ENCODE measurements around the gene CNTNAP2.

DNA sequence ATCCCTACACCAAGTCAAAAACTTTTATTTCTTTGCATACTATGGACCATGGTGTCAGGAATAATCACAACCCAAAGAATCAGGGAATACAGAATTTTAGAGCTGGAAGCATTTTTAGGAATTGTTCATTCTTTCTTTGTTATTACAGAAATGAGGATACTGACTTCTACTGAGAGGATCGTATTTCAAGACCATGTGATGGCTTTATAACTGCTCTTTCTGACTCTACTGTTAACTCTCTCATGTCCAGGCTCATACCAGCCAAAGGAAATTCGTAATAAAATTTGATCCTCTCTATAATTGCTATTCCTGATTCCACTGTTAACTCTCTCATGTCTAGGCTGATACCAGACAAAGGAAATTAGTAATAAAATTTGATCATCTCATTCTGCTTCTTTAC lies 1423.1 kb downstream of the CNTNAP2 start:
- TF ChIP-seq, protein P1, sequence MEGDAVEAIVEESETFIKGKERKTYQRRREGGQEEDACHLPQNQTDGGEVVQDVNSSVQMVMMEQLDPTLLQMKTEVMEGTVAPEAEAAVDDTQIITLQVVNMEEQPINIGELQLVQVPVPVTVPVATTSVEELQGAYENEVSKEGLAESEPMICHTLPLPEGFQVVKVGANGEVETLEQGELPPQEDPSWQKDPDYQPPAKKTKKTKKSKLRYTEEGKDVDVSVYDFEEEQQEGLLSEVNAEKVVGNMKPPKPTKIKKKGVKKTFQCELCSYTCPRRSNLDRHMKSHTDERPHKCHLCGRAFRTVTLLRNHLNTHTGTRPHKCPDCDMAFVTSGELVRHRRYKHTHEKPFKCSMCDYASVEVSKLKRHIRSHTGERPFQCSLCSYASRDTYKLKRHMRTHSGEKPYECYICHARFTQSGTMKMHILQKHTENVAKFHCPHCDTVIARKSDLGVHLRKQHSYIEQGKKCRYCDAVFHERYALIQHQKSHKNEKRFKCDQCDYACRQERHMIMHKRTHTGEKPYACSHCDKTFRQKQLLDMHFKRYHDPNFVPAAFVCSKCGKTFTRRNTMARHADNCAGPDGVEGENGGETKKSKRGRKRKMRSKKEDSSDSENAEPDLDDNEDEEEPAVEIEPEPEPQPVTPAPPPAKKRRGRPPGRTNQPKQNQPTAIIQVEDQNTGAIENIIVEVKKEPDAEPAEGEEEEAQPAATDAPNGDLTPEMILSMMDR (IDR thresholded peaks at IDR 0.05), result no peak
- no peak for TF ChIP-seq POLR2A (IDR thresholded peaks at IDR 0.05)

All from tibial nerve (tissue), 3 donors.